B cell (primary cell): ENCODE measurements around the gene AKAP6. TPM values are rescaled to one million over a fixed set of nuclear protein-coding genes. Genes with fewer than 3 reads are reported as not detected.
"Not testable (repeated sequence)": the region's sequence is repeated elsewhere in the genome, so short reads cannot be mapped to it uniquely, and the experiment has no call there.

ENCODE experiments used
- ATAC-seq: fragments of 200-7000 bp; cut with Tn5 transposase; one replicate; pipeline ENCODE4 v1.10.0; 2021; ENCODE audit warnings: low read depth, mild to moderate bottlenecking, moderate number of reproducible peaks, moderate library complexity
- CTCF ChIA-PET: fragments of 350-600 bp; sonication (Branson Sonifier 250); formaldehyde crosslinking; loops from one replicate; lab custom pipeline; 2021; ENCODE audit warnings: antibody characterized with exemption, inconsistent platforms; lab: Charles Lee
- POLR2A ChIA-PET: fragments of 350-600 bp; sonication (Branson Sonifier 250); formaldehyde crosslinking; loops from one replicate; lab custom pipeline; 2021; ENCODE audit warnings: antibody characterized with exemption; lab: Charles Lee
- DNase-seq: peaks from one replicate; pipeline ENCODE4 v3.0.0; 2013
- H2AFZ ChIP-seq: 2 replicates; pipeline ENCODE4 v1.6.1; 2012; ENCODE audit warnings: mild to moderate bottlenecking, low read depth, low read length; ENCODE audit not compliant: insufficient read depth, poor library complexity, severe bottlenecking
- H3K27ac ChIP-seq, 2 donors: 1 replicate in 1 of 2; 2 replicates in 1 of 2; pipeline ENCODE4 v1.5.1; 2012 to 2013; ENCODE audit warnings: low read length in 2 of 2, mild to moderate bottlenecking in 2 of 2, moderate library complexity in 1 of 2
- H3K27me3 ChIP-seq, 4 experiments: fragments of 200-600 bp in 1 of 4; sonication (generic) in 1 of 4; replicated peaks in 1 of 4; 1 replicate in 2 of 4; 2 replicates in 2 of 4; pipeline versions ENCODE4 v1.6.1 to v1.7.0; 2013 to 2016; ENCODE audit warnings: low read length in 3 of 4, mild to moderate bottlenecking in 2 of 4, mixed read lengths in 1 of 4, moderate library complexity in 1 of 4; ENCODE audit not compliant: insufficient read depth in 4 of 4, control insufficient read depth in 3 of 4; ENCODE audit errors: control extremely low read depth in 1 of 4
- H3K36me3 ChIP-seq, 2 experiments: replicated peaks in 1 of 2; 1 replicate in 1 of 2; 2 replicates in 1 of 2; pipeline versions ENCODE4 v1.6.1 to v1.7.1; 2013; ENCODE audit warnings: low read length in 1 of 2; ENCODE audit not compliant: insufficient read depth in 2 of 2, control insufficient read depth in 1 of 2; ENCODE audit errors: control extremely low read depth in 1 of 2, extremely low read depth in 1 of 2
- H3K4me1 ChIP-seq, 2 donors: fragments of 200-600 bp in 1 of 2; sonication (generic) in 1 of 2; 1 replicate in 1 of 2; 2 replicates in 1 of 2; pipeline versions ENCODE4 v1.5.1 to v1.6.1; 2013 to 2017; ENCODE audit warnings: low read length in 2 of 2; ENCODE audit not compliant: control insufficient read depth in 2 of 2, insufficient read depth in 2 of 2
- H3K4me2 ChIP-seq: replicated peaks from 2 replicates; pipeline ENCODE3; 2012; ENCODE audit warnings: mild to moderate bottlenecking, low read depth, low read length; ENCODE audit not compliant: poor library complexity, severe bottlenecking
- H3K4me3 ChIP-seq, 5 experiments: fragments of 200-600 bp in 1 of 5; sonication (generic) in 1 of 5; 1 replicate in 3 of 5; 2 replicates in 2 of 5; pipeline versions ENCODE4 v1.5.1 to v1.7.0; 2011 to 2016; ENCODE audit warnings: low read length in 4 of 5, mild to moderate bottlenecking in 4 of 5, low read depth in 2 of 5, control low read depth in 1 of 5, moderate library complexity in 1 of 5; ENCODE audit not compliant: insufficient read depth in 1 of 5; ENCODE audit errors: control extremely low read depth in 1 of 5, extremely low read depth in 1 of 5
- H3K79me2 ChIP-seq: fragments of 200-600 bp; sonication (generic); one replicate; pipeline ENCODE4 v1.6.0; 2016; ENCODE audit warnings: low read length; ENCODE audit not compliant: control insufficient read depth, insufficient read depth
- H3K9ac ChIP-seq: fragments of 200-600 bp; sonication (generic); 2 replicates; pipeline ENCODE4 v1.6.1; 2017; ENCODE audit warnings: mild to moderate bottlenecking, low read length, moderate library complexity
- H3K9me3 ChIP-seq, 3 donors: one replicate each; pipeline versions ENCODE4 v1.6.1 to v1.7.1; 2013; ENCODE audit warnings: low read length in 2 of 3; ENCODE audit not compliant: control insufficient read depth in 2 of 3, insufficient read depth in 1 of 3; ENCODE audit errors: control extremely low read depth in 1 of 3
- H4K20me1 ChIP-seq: 2 replicates; pipeline ENCODE4 v1.6.0; 2012; ENCODE audit warnings: mild to moderate bottlenecking, low read length; ENCODE audit not compliant: insufficient read depth, control insufficient read depth, poor library complexity, severe bottlenecking
- H3K27ac Mint-ChIP-seq: one replicate; pipeline ENCODE4 v1.8.0; 2021; ENCODE audit warnings: mixed read lengths
- H3K27me3 Mint-ChIP-seq: one replicate; pipeline ENCODE4 v1.8.0; 2021; ENCODE audit warnings: mixed read lengths
- H3K4me1 Mint-ChIP-seq: one replicate; pipeline ENCODE4 v1.8.0; 2021; ENCODE audit warnings: mixed read lengths
- H3K4me3 Mint-ChIP-seq: one replicate; pipeline ENCODE4 v1.8.0; 2021; ENCODE audit warnings: mixed read lengths
- H3K9me3 Mint-ChIP-seq: one replicate; pipeline ENCODE4 v1.8.0; 2022; ENCODE audit warnings: mixed read lengths; ENCODE audit not compliant: insufficient read depth
- EZH2 ChIP-seq: IDR thresholded peaks from 2 replicates; pipeline ENCODE4 v1.6.1; 2012; ENCODE audit warnings: borderline replicate concordance, low read depth, mild to moderate bottlenecking, moderate library complexity, low read length; ENCODE audit not compliant: insufficient read depth, poor library complexity, severe bottlenecking
- WGBS: methylation state at CpG from one replicate; pipeline ENCODE4 v1.1.5; 2013; ENCODE audit warnings: missing lambda C conversion rate; ENCODE audit not compliant: insufficient coverage; 5-methylcytosine and 5-hydroxymethylcytosine counted together
- intact Hi-C: fragments of 100-400 bp; cut with micrococcal nuclease; formaldehyde crosslinking; loops from one replicate; pipeline ENCODE4 v1.10.0; 2022
- polyA plus RNA-seq: library from polyadenylated mRNA; depleted of rRNA; stranded (reverse); fragments of >200 nt; gene quantifications from 2 replicates; pipeline ENCODE4 v1.2.3, GENCODE V29; 2012
- total RNA-seq, 2 donors: library from RNA; stranded (reverse); fragments of 120-200 nt in 1 of 2; gene quantifications; 1 replicate in 1 of 2; 2 replicates in 1 of 2; pipeline versions ENCODE4 v1.2.3 to v1.2.4, GENCODE V29; 2013 to 2022
- TF ChIP-seq, protein P1 (sequence below): fragments of 200-600 bp; IDR thresholded peaks from one replicate; pipeline ENCODE4 v1.8.0; 2022; ENCODE audit warnings: antibody characterized with exemption, mild to moderate bottlenecking

Gene AKAP6
- total and polyA plus RNA-seq, 2 donors (not counting 1 experiment from before 2014, with no cell fraction given), result 1.4 to 2.8 TPM

DNA sequence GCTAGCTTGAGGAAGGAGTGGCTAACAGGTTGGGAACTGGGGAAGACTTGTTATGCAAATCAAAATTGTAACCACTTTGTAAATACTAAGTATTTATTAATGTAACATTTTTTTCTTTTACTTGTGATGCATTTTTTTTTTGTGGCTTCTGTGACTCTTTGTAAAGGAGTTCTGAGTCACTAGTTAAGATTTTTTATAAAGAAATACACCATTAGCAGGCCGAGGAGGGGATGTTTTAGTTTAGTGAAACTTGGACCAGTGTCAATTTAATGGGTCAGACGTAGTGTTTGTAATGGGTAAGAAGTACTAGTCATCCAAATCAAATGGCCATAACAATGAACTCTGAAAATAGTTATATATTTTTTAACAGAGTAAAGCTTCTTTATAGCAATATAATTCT lies 43.1 kb downstream of the AKAP6 start:
- POLR2A ChIA-PET, result no interaction called here
- intact Hi-C loops, result no loop called here
- Histone ChIP-seq H3K36me3 (no peaks in the 10 kb centered on the region), H4K20me1 (no peaks in the 10 kb centered on the region), H3K4me1 (no peaks in the 10 kb centered on the region), H3K27me3 (no peaks in the 10 kb centered on the region), H3K4me3 (no peak overlapping the region), H3K27ac (no peak overlapping the region), H3K4me2 (no peak overlapping the region), H3K9ac (no peak overlapping the region), H2AFZ (no peak overlapping the region), H3K9me3 (no peaks in the 10 kb centered on the region), H3K79me2 (no peaks in the 10 kb centered on the region)
- WGBS, result no CpG with 5 or more reads among the region's 2 CpGs
- no peak for DNase-seq
- CTCF ChIA-PET, result no interaction called here
- Mint-ChIP-seq H3K4me3 (no peak overlapping the region), H3K27me3 (peaks cover 8% of the 10 kb centered on the region), H3K9me3 (no peaks in the 10 kb centered on the region), H3K4me1 (no peaks in the 10 kb centered on the region), H3K27ac (no peak overlapping the region)
- TF ChIP-seq EZH2, result no peak
- TF ChIP-seq, protein P1, sequence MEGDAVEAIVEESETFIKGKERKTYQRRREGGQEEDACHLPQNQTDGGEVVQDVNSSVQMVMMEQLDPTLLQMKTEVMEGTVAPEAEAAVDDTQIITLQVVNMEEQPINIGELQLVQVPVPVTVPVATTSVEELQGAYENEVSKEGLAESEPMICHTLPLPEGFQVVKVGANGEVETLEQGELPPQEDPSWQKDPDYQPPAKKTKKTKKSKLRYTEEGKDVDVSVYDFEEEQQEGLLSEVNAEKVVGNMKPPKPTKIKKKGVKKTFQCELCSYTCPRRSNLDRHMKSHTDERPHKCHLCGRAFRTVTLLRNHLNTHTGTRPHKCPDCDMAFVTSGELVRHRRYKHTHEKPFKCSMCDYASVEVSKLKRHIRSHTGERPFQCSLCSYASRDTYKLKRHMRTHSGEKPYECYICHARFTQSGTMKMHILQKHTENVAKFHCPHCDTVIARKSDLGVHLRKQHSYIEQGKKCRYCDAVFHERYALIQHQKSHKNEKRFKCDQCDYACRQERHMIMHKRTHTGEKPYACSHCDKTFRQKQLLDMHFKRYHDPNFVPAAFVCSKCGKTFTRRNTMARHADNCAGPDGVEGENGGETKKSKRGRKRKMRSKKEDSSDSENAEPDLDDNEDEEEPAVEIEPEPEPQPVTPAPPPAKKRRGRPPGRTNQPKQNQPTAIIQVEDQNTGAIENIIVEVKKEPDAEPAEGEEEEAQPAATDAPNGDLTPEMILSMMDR, result no peak
- ATAC-seq, result no peak

DNA sequence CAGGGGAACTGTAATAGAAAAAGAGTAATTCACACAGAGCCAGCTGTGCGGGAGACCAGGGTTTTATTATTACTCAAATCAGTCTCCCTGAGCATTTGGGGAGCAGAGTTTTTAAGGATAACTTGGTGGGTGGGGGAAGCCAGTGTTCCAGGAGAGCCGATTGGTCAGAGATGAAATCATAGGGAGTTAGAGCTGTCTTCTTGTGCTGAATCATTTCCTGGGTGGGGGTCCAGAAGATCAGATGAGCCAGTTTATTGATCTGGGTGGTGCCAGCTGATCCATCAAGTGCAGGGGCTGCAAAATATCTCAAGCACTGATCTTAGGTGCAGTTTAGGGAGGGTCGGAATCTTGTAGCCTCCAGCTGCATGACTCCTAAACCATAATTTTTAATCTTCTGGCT lies 44.1 kb downstream of the AKAP6 start:
- H3K27ac Mint-ChIP-seq, H3K27me3 Mint-ChIP-seq, CTCF ChIA-PET, H3K9me3 Mint-ChIP-seq, H3K79me2 ChIP-seq, intact Hi-C loops, DNase-seq, POLR2A ChIA-PET, H3K4me2 ChIP-seq, H2AFZ ChIP-seq, ATAC-seq, H3K27ac ChIP-seq, H3K4me3 ChIP-seq, H3K4me3 Mint-ChIP-seq, H3K4me1 Mint-ChIP-seq, H4K20me1 ChIP-seq, H3K27me3 ChIP-seq, H3K9ac ChIP-seq, H3K36me3 ChIP-seq, H3K9me3 ChIP-seq, H3K4me1 ChIP-seq: not testable (repeated sequence)
- 82% methylated on average over 1 of the region's 3 CpGs for WGBS
